WTC11 (cell line): ENCODE results near the gene ASMTL.

Experiments
- ATF1 ChIP-seq: sonication (generic); formaldehyde crosslinking; IDR thresholded peaks from 2 replicates; pipeline ENCODE4 v1.8.1; 2023; ENCODE audit warnings: mild to moderate bottlenecking, moderate library complexity, missing genetic modification reagents
- FOXJ3 ChIP-seq: sonication (generic); formaldehyde crosslinking; IDR thresholded peaks from 2 replicates; pipeline ENCODE4 v1.9.0; 2021; ENCODE audit warnings: missing genetic modification reagents, mild to moderate bottlenecking, borderline replicate concordance
- JUN ChIP-seq: sonication (generic); formaldehyde crosslinking; IDR thresholded peaks from 2 replicates; pipeline ENCODE4 v1.8.0; 2023; ENCODE audit warnings: mild to moderate bottlenecking, missing genetic modification reagents
- NFYB ChIP-seq: sonication (generic); formaldehyde crosslinking; conservative IDR thresholded peaks from 2 replicates; pipeline ENCODE4 v1.8.0; 2022; ENCODE audit warnings: low read depth, missing genetic modification reagents
- NR2C2 ChIP-seq: sonication (generic); formaldehyde crosslinking; IDR thresholded peaks from 2 replicates; pipeline ENCODE4 v1.8.0; 2022; ENCODE audit warnings: mild to moderate bottlenecking, missing genetic modification reagents
- NR3C1 ChIP-seq: sonication (generic); formaldehyde crosslinking; conservative IDR thresholded peaks from 2 replicates; pipeline ENCODE4 v1.8.1; 2023; ENCODE audit warnings: low read depth, mild to moderate bottlenecking, missing genetic modification reagents
- ZNF121 ChIP-seq: sonication (generic); formaldehyde crosslinking; IDR thresholded peaks from 2 replicates; pipeline ENCODE4 v1.8.0; 2023; ENCODE audit warnings: missing genetic modification reagents
- TF ChIP-seq, protein P1 (sequence below): fragments of 200-600 bp; IDR thresholded peaks from 2 replicates; pipeline ENCODE4 v1.8.0; 2022; ENCODE audit warnings: antibody characterized with exemption
- TF ChIP-seq, protein P2 (sequence below): sonication (generic); formaldehyde crosslinking; IDR thresholded peaks from 2 replicates; pipeline ENCODE4 v1.8.0; 2022; ENCODE audit warnings: mild to moderate bottlenecking, missing genetic modification reagents
- TF ChIP-seq, protein P3 (sequence below): sonication (generic); formaldehyde crosslinking; conservative IDR thresholded peaks from 2 replicates; pipeline ENCODE4 v1.8.1; 2022; ENCODE audit warnings: mild to moderate bottlenecking, missing genetic modification reagents
- TF ChIP-seq, protein P4 (sequence below): sonication (generic); formaldehyde crosslinking; IDR thresholded peaks from 2 replicates; pipeline ENCODE4 v1.8.1; 2023; ENCODE audit warnings: mild to moderate bottlenecking, missing genetic modification reagents, moderate library complexity
- TF ChIP-seq, protein P5 (sequence below): sonication (generic); formaldehyde crosslinking; IDR thresholded peaks from 2 replicates; pipeline ENCODE4 v1.8.1; 2023; ENCODE audit warnings: mild to moderate bottlenecking, missing genetic modification reagents, moderate library complexity

DNA sequence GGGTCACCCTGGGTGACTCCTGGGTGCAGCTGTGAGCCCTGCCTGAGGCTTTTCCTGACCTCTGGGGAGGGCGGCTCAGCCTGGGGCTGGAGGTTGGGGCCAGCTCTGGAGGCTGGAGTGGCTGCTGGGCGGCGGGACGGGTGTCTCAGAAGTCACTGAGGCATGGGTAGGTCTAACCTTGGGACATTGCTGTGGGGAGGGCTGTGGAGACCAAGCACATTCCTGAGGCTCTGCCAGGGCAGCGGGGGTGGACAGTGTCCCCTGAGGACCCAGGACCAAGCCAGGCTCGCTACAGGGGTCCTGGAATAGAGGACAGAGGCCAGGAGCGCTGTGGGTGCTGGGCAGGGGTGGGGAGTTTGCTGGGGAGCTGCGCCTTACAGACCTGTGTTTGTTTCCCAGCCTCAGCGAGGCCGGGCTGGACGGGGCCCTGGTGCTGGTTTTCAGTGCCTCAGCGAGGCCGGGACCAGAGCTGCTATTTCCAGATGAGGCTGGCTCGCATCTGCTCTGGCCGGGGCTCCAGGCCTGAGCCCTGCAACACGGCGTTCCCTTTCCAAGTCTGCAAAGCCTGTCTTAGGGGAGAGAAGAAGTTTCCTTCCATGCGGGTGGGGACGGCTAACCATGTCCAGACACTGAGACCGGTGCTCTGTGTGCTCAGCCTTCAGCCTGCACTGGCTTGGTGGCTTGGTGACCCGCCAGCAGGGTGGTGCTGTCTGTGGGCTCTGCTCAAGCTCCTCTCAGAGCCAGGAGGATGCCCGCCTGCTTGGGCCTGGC lies 57.8 kb downstream of the ASMTL start:
- TF ChIP-seq, protein P1, sequence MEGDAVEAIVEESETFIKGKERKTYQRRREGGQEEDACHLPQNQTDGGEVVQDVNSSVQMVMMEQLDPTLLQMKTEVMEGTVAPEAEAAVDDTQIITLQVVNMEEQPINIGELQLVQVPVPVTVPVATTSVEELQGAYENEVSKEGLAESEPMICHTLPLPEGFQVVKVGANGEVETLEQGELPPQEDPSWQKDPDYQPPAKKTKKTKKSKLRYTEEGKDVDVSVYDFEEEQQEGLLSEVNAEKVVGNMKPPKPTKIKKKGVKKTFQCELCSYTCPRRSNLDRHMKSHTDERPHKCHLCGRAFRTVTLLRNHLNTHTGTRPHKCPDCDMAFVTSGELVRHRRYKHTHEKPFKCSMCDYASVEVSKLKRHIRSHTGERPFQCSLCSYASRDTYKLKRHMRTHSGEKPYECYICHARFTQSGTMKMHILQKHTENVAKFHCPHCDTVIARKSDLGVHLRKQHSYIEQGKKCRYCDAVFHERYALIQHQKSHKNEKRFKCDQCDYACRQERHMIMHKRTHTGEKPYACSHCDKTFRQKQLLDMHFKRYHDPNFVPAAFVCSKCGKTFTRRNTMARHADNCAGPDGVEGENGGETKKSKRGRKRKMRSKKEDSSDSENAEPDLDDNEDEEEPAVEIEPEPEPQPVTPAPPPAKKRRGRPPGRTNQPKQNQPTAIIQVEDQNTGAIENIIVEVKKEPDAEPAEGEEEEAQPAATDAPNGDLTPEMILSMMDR, result no peak
- TF ChIP-seq JUN (no peak), FOXJ3 (CRISPR knock-in tag) (no peak), ATF1 (CRISPR knock-in tag) (no peak), ZNF121 (no peak), NFYB (CRISPR knock-in tag) (no peak), NR3C1 (CRISPR knock-in tag) (no peak), NR2C2 (CRISPR knock-in tag) (no peak)
- TF ChIP-seq, protein P2, sequence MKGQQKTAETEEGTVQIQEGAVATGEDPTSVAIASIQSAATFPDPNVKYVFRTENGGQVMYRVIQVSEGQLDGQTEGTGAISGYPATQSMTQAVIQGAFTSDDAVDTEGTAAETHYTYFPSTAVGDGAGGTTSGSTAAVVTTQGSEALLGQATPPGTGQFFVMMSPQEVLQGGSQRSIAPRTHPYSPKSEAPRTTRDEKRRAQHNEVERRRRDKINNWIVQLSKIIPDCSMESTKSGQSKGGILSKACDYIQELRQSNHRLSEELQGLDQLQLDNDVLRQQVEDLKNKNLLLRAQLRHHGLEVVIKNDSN (CRISPR knock-in tag), result no peak
- TF ChIP-seq, protein P3, sequence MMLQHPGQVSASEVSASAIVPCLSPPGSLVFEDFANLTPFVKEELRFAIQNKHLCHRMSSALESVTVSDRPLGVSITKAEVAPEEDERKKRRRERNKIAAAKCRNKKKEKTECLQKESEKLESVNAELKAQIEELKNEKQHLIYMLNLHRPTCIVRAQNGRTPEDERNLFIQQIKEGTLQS (CRISPR knock-in tag), result no peak
- TF ChIP-seq, protein P4, sequence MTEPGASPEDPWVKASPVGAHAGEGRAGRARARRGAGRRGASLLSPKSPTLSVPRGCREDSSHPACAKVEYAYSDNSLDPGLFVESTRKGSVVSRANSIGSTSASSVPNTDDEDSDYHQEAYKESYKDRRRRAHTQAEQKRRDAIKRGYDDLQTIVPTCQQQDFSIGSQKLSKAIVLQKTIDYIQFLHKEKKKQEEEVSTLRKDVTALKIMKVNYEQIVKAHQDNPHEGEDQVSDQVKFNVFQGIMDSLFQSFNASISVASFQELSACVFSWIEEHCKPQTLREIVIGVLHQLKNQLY, result no peak
- TF ChIP-seq, protein P5, sequence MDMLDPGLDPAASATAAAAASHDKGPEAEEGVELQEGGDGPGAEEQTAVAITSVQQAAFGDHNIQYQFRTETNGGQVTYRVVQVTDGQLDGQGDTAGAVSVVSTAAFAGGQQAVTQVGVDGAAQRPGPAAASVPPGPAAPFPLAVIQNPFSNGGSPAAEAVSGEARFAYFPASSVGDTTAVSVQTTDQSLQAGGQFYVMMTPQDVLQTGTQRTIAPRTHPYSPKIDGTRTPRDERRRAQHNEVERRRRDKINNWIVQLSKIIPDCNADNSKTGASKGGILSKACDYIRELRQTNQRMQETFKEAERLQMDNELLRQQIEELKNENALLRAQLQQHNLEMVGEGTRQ (CRISPR knock-in tag), result no peak
